ENCODE measurements around the gene RPS19BP1. TPM values are rescaled to one million over a fixed set of nuclear protein-coding genes. Genes with fewer than 3 reads are reported as not detected.

RPS19BP1 gene
- total and polyA plus RNA-seq, 2 of the 8 experiments (the other 6 are each of a cell fraction or from before 2014, with no cell fraction given): 77.9 to 97.9 TPM

GRCh38 chr22:39496131-39496838 lies 36.3 kb downstream of the RPS19BP1 start:
- Histone ChIP-seq H3K9ac (replicated peaks in 1 of 4; ENCODE audit: extremely low read depth in 1 of 4, low read depth in 3 of 4, low read length in 3 of 4) (no peak overlapping the region), H3K4me2 (ENCODE audit: insufficient read depth in 1 of 2, low read depth in 2 of 2, low read length in 2 of 2) (no peak overlapping the region), H3K4me3 (ENCODE audit: extremely low read depth in 1 of 4, insufficient read depth in 2 of 4, low read depth in 3 of 4, low read length in 4 of 4) (no peak overlapping the region), H3K27me3 (replicated peaks in 1 of 4; ENCODE audit: control insufficient read depth in 3 of 4, extremely low read depth in 1 of 4, insufficient read depth in 3 of 4, low read length in 3 of 4) (peaks cover 0 to 47% (median 16%) of the 10 kb centered on the region in 4 experiments; a peak in 5 of 7 replicates), H3K4ac (replicated peaks; ENCODE audit: insufficient read length, low read depth, low read length) (no peak overlapping the region), H2BK120ac (replicated peaks; ENCODE audit: low read depth, low read length) (no peak overlapping the region), H2AK5ac (ENCODE audit: low read depth, low read length) (no peak overlapping the region), H3K79me1 (ENCODE audit: low read depth, low read length) (no peaks in the 10 kb centered on the region), H2BK12ac (ENCODE audit: low read depth, low read length) (no peak overlapping the region), H3K27ac (ENCODE audit: low read depth, low read length) (no peak overlapping the region), H3K79me2 (ENCODE audit: control insufficient read depth in 1 of 2, insufficient read depth in 2 of 2, low read length in 2 of 2) (no peaks in the 10 kb centered on the region), H3K36me3 (ENCODE audit: control insufficient read depth in 2 of 4, insufficient read depth in 4 of 4, low read length in 3 of 4) (no peaks in the 10 kb centered on the region), H4K91ac (replicated peaks; ENCODE audit: insufficient read length, low read length) (no peak overlapping the region), H3K23ac (ENCODE audit: insufficient read length) (no peak overlapping the region), H2BK5ac (ENCODE audit: low read depth, low read length) (no peak overlapping the region), H3K9me3 (ENCODE audit: insufficient read depth in 2 of 2, low read depth in 1 of 2, low read length in 1 of 2) (no peaks in the 10 kb centered on the region), H4K20me1 (replicated peaks in 1 of 2; ENCODE audit: control insufficient read depth in 1 of 2, insufficient read depth in 2 of 2, low read length in 2 of 2) (peaks cover 0 to 4% of the 10 kb centered on the region in 2 experiments), H2BK15ac (ENCODE audit: low read length) (no peak overlapping the region), H3K56ac (replicated peaks; ENCODE audit: insufficient read length, low read depth, low read length) (no peak overlapping the region), H4K5ac (ENCODE audit: insufficient read length, low read depth, low read length) (no peak overlapping the region), H3K18ac (ENCODE audit: extremely low read depth, low read length) (no peak overlapping the region), H2AFZ (ENCODE audit: low read length) (no peak overlapping the region), H3K4me1 (replicated peaks in 1 of 4; ENCODE audit: control insufficient read depth in 3 of 4, insufficient read depth in 4 of 4, low read length in 3 of 4) (no peaks in the 10 kb centered on the region; a peak in 1 of 7 replicates), H3K23me2 (ENCODE audit: low read depth, low read length) (no peaks in the 10 kb centered on the region), H4K8ac (ENCODE audit: extremely low read depth, insufficient read depth, low read length) (no peak overlapping the region), H3K14ac (ENCODE audit: insufficient read length) (no peak overlapping the region), H2BK20ac (ENCODE audit: low read length) (no peak overlapping the region)
- ChIA-PET CTCF (ENCODE audit: partially characterized antibody) (interaction anchor here (0.5 to 19.7 kb wide), 41 partner anchors 9 to 543 kb away, joined by 3 to 361 read pairs (median 4); partner anchors contain the start of genes ATF4 and RPS19BP1), POLR2A (ENCODE audit: partially characterized antibody) (interaction anchor here (0.9 to 2.5 kb wide), 8 partner anchors 9 to 177 kb away, joined by 3 to 14 read pairs (median 6); partner anchors contain the start of genes ATF4 and RPL3)
- WGBS, 2 experiments (ENCODE audit: extremely low coverage in 1 of 2, insufficient coverage in 1 of 2, insufficient read length in 1 of 2, insufficient replicate concordance in 2 of 2, low coverage in 1 of 2, low lambda C conversion rate in 2 of 2, missing lambda C conversion rate in 1 of 2): 50% methylated on average over 13 of the region's 13 CpGs; no CpG with 5 or more reads in 1 of the 2 experiments
- DNase-seq (ENCODE audit: low read depth in 1 of 2, low spot score in 2 of 2) (peak in 1 of 2 experiments; percentile 76), FAIRE-seq (peak; percentile 95)
- TF ChIP-seq SRF (IDR thresholded peaks at IDR 0.05; ENCODE audit: low read depth, low read length) (no peak), BACH1 (IDR thresholded peaks at IDR 0.05; ENCODE audit: low read length) (0 out of 2 replicates have a peak, but pooled peaks have one; percentile 11), GABPA (IDR thresholded peaks at IDR 0.05; ENCODE audit: borderline replicate concordance, insufficient read depth, low read length) (0 out of 2 replicates have a peak, but pooled peaks have one; percentile 40), HDAC2 (IDR thresholded peaks at IDR 0.05; ENCODE audit: borderline replicate concordance in 1 of 2, low read depth in 2 of 2, low read length in 2 of 2) (peak in 1 of 2 experiments; percentile 87; a peak in 1 of 4 replicates)
